Measurements from ENCODE around the gene MPHOSPH10.

The MPHOSPH10 gene

GRCh38 chr2:71143782-71144181 is 13.3 kb downstream of the MPHOSPH10 start:
- H2BK5ac ChIP-seq (ENCODE audit: low read depth, low read length, poor library complexity), result no peak overlapping the region
- no CpG with 5 or more reads among the region's 3 CpGs for WGBS (ENCODE audit: extremely low coverage, insufficient coverage, insufficient read length)
- no peak overlapping the region for H2BK120ac ChIP-seq (ENCODE audit: insufficient read depth, low read length, poor library complexity)
- no peak overlapping the region for H3K14ac ChIP-seq (ENCODE audit: low read length)
- H3K4me1 ChIP-seq (ENCODE audit: control insufficient read depth in 1 of 2, insufficient read depth in 2 of 2, low read length in 2 of 2), result no peaks in the 10 kb centered on the region
- no peak overlapping the region for H2AK5ac ChIP-seq (ENCODE audit: low read length)
- no peak overlapping the region for H3K4ac ChIP-seq (ENCODE audit: low read depth, low read length)
- no peaks in the 10 kb centered on the region for H3K79me1 ChIP-seq (ENCODE audit: low read length)
- no peak for DNase-seq
- no peak overlapping the region for H2BK12ac ChIP-seq (ENCODE audit: low read length)
- no peaks in the 10 kb centered on the region for H3K9me3 ChIP-seq (ENCODE audit: insufficient read depth, low read depth, low read length)
- H4K12ac ChIP-seq (ENCODE audit: low read depth, low read length), result no peak overlapping the region
- H3K27ac ChIP-seq (ENCODE audit: low read depth, low read length), result no peak overlapping the region
- no peak overlapping the region for H2AFZ ChIP-seq (ENCODE audit: insufficient read depth, low read length, poor library complexity)
- H3K9ac ChIP-seq (ENCODE audit: low read length), result no peak overlapping the region
- H4K91ac ChIP-seq (ENCODE audit: low read depth, low read length), result no peak overlapping the region
- no peak overlapping the region for H3K23ac ChIP-seq (ENCODE audit: low read length)
- H3K18ac ChIP-seq (ENCODE audit: low read length), result no peak overlapping the region
- H3K79me2 ChIP-seq (ENCODE audit: control insufficient read depth, insufficient read depth, low read length, poor library complexity), result no peaks in the 10 kb centered on the region
- H3K36me3 ChIP-seq (ENCODE audit: control insufficient read depth in 1 of 2, insufficient read depth in 2 of 2, low read length in 2 of 2), result peaks cover 34 to 45% of the 10 kb centered on the region in 2 experiments
- H3K27me3 ChIP-seq (ENCODE audit: insufficient read depth, low read length), result no peaks in the 10 kb centered on the region
- no peak overlapping the region for H3K4me3 ChIP-seq (ENCODE audit: low read depth, low read length)
- H4K8ac ChIP-seq (ENCODE audit: low read depth, low read length), result no peak overlapping the region
- no peak overlapping the region for H3K4me2 ChIP-seq (ENCODE audit: low read length)

GRCh38 chr2:71148506-71149063 is 18.2 kb downstream of the MPHOSPH10 start:
- H4K12ac ChIP-seq (ENCODE audit: low read depth, low read length), result no peak overlapping the region
- no peak overlapping the region for H2BK5ac ChIP-seq (ENCODE audit: low read depth, low read length, poor library complexity)
- no peak overlapping the region for H2BK120ac ChIP-seq (ENCODE audit: insufficient read depth, low read length, poor library complexity)
- no peak overlapping the region for H3K4me2 ChIP-seq (ENCODE audit: low read length)
- H3K4ac ChIP-seq (ENCODE audit: low read depth, low read length), result no peak overlapping the region
- DNase-seq, result no peak
- no peak overlapping the region for H4K8ac ChIP-seq (ENCODE audit: low read depth, low read length)
- H3K9ac ChIP-seq (ENCODE audit: low read length), result no peak overlapping the region
- no peak overlapping the region for H2BK12ac ChIP-seq (ENCODE audit: low read length)
- H3K23ac ChIP-seq (ENCODE audit: low read length), result no peak overlapping the region
- no peak overlapping the region for H3K14ac ChIP-seq (ENCODE audit: low read length)
- peaks cover 22 to 41% of the 10 kb centered on the region in 2 experiments for H3K36me3 ChIP-seq (ENCODE audit: control insufficient read depth in 1 of 2, insufficient read depth in 2 of 2, low read length in 2 of 2)
- no peaks in the 10 kb centered on the region for H3K79me2 ChIP-seq (ENCODE audit: control insufficient read depth, insufficient read depth, low read length, poor library complexity)
- no peaks in the 10 kb centered on the region for H3K4me1 ChIP-seq (ENCODE audit: control insufficient read depth in 1 of 2, insufficient read depth in 2 of 2, low read length in 2 of 2)
- H3K4me3 ChIP-seq (ENCODE audit: low read depth, low read length), result no peak overlapping the region
- no peak overlapping the region for H3K18ac ChIP-seq (ENCODE audit: low read length)
- H4K91ac ChIP-seq (ENCODE audit: low read depth, low read length), result no peak overlapping the region
- H3K27me3 ChIP-seq (ENCODE audit: insufficient read depth, low read length), result no peaks in the 10 kb centered on the region
- WGBS (ENCODE audit: extremely low coverage, insufficient coverage, insufficient read length), result no CpG with 5 or more reads among the region's 2 CpGs
- no peak overlapping the region for H2AK5ac ChIP-seq (ENCODE audit: low read length)
- H2AFZ ChIP-seq (ENCODE audit: insufficient read depth, low read length, poor library complexity), result no peak overlapping the region
- no peaks in the 10 kb centered on the region for H3K9me3 ChIP-seq (ENCODE audit: insufficient read depth, low read depth, low read length)
- no peaks in the 10 kb centered on the region for H3K79me1 ChIP-seq (ENCODE audit: low read length)
- no peak overlapping the region for H3K27ac ChIP-seq (ENCODE audit: low read depth, low read length)

- no peaks in the 10 kb centered on the region for H3K9me3 ChIP-seq (ENCODE audit: insufficient read depth, low read depth, low read length)
- H2AFZ ChIP-seq (ENCODE audit: insufficient read depth, low read length, poor library complexity), result no peak overlapping the region
- no peak overlapping the region for H4K8ac ChIP-seq (ENCODE audit: low read depth, low read length)
- DNase-seq, result no peak
- H3K27ac ChIP-seq (ENCODE audit: low read depth, low read length), result no peak overlapping the region
- no peak overlapping the region for H3K4me3 ChIP-seq (ENCODE audit: low read depth, low read length)
- H3K79me2 ChIP-seq (ENCODE audit: control insufficient read depth, insufficient read depth, low read length, poor library complexity), result no peaks in the 10 kb centered on the region
- no peaks in the 10 kb centered on the region for H3K27me3 ChIP-seq (ENCODE audit: insufficient read depth, low read length)
- H3K36me3 ChIP-seq (ENCODE audit: control insufficient read depth in 1 of 2, insufficient read depth in 2 of 2, low read length in 2 of 2), result peaks cover 17 to 29% of the 10 kb centered on the region in 2 experiments
- no peak overlapping the region for H3K18ac ChIP-seq (ENCODE audit: low read length)
- no peak overlapping the region for H3K9ac ChIP-seq (ENCODE audit: low read length)
- no peak overlapping the region for H2BK5ac ChIP-seq (ENCODE audit: low read depth, low read length, poor library complexity)
- H3K4me2 ChIP-seq (ENCODE audit: low read length), result no peak overlapping the region
- no peak overlapping the region for H3K4ac ChIP-seq (ENCODE audit: low read depth, low read length)
- no peak overlapping the region for H4K91ac ChIP-seq (ENCODE audit: low read depth, low read length)
- WGBS (ENCODE audit: extremely low coverage, insufficient coverage, insufficient read length), result no CpG with 5 or more reads among the region's 3 CpGs
- no peak overlapping the region for H2BK12ac ChIP-seq (ENCODE audit: low read length)
- no peak overlapping the region for H2AK5ac ChIP-seq (ENCODE audit: low read length)
- H3K79me1 ChIP-seq (ENCODE audit: low read length), result no peaks in the 10 kb centered on the region
- no peak overlapping the region for H2BK120ac ChIP-seq (ENCODE audit: insufficient read depth, low read length, poor library complexity)
- no peak overlapping the region for H4K12ac ChIP-seq (ENCODE audit: low read depth, low read length)
- no peak overlapping the region for H3K14ac ChIP-seq (ENCODE audit: low read length)
- no peaks in the 10 kb centered on the region for H3K4me1 ChIP-seq (ENCODE audit: control insufficient read depth in 1 of 2, insufficient read depth in 2 of 2, low read length in 2 of 2)
- no peak overlapping the region for H3K23ac ChIP-seq (ENCODE audit: low read length)
These were observed 19.8 kb downstream of the MPHOSPH10 start for GRCh38 chr2:71150082-71150816.

- no peak overlapping the region for H3K27ac ChIP-seq (ENCODE audit: low read depth, low read length)
- H3K27me3 ChIP-seq (ENCODE audit: insufficient read depth, low read length), result no peaks in the 10 kb centered on the region
- H3K79me2 ChIP-seq (ENCODE audit: control insufficient read depth, insufficient read depth, low read length, poor library complexity), result no peaks in the 10 kb centered on the region
- H3K9ac ChIP-seq (ENCODE audit: low read length), result no peak overlapping the region
- H2BK120ac ChIP-seq (ENCODE audit: insufficient read depth, low read length, poor library complexity), result no peak overlapping the region
- WGBS (ENCODE audit: extremely low coverage, insufficient coverage, insufficient read length), result no CpG with 5 or more reads among the region's 1 CpG
- H3K4ac ChIP-seq (ENCODE audit: low read depth, low read length), result no peak overlapping the region
- H3K14ac ChIP-seq (ENCODE audit: low read length), result no peak overlapping the region
- H2AFZ ChIP-seq (ENCODE audit: insufficient read depth, low read length, poor library complexity), result no peak overlapping the region
- H2BK12ac ChIP-seq (ENCODE audit: low read length), result no peak overlapping the region
- no peak overlapping the region for H3K18ac ChIP-seq (ENCODE audit: low read length)
- H3K79me1 ChIP-seq (ENCODE audit: low read length), result no peaks in the 10 kb centered on the region
- H3K36me3 ChIP-seq (ENCODE audit: control insufficient read depth in 1 of 2, insufficient read depth in 2 of 2, low read length in 2 of 2), result peaks cover 12 to 23% of the 10 kb centered on the region in 2 experiments
- DNase-seq, result no peak
- H3K23ac ChIP-seq (ENCODE audit: low read length), result no peak overlapping the region
- H4K8ac ChIP-seq (ENCODE audit: low read depth, low read length), result no peak overlapping the region
- no peak overlapping the region for H4K12ac ChIP-seq (ENCODE audit: low read depth, low read length)
- no peak overlapping the region for H2BK5ac ChIP-seq (ENCODE audit: low read depth, low read length, poor library complexity)
- H4K91ac ChIP-seq (ENCODE audit: low read depth, low read length), result no peak overlapping the region
- no peak overlapping the region for H2AK5ac ChIP-seq (ENCODE audit: low read length)
- no peak overlapping the region for H3K4me3 ChIP-seq (ENCODE audit: low read depth, low read length)
- H3K4me2 ChIP-seq (ENCODE audit: low read length), result no peak overlapping the region
- no peaks in the 10 kb centered on the region for H3K9me3 ChIP-seq (ENCODE audit: insufficient read depth, low read depth, low read length)
- no peaks in the 10 kb centered on the region for H3K4me1 ChIP-seq (ENCODE audit: control insufficient read depth in 1 of 2, insufficient read depth in 2 of 2, low read length in 2 of 2)
These were observed 21.2 kb downstream of the MPHOSPH10 start for GRCh38 chr2:71151620-71152019.
